ENCODE results near the gene ADA.

DNA sequence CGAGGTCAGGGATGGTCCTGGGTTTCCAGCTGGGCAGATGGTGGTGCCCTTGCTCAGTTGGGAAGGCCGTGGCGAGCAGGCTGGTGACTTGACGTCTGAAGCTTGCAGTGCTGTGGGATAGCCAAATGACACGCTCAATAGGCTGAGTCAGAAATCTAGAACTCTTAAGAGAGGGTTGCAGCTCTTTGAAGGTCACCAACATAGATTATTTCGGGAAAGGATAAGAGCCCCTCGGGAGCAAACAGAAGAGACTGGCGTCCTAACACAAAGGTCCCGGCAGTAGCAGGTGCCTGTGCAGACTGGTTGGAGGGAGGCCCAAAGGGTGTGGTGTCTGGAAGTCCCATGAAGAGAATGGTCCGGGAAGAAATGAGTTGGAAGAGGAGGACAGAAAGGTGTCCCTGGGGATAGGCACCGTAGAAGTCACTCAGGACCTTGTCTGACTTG lies 50.7 kb downstream of the ADA start:
- TF ChIP-seq, protein P1, sequence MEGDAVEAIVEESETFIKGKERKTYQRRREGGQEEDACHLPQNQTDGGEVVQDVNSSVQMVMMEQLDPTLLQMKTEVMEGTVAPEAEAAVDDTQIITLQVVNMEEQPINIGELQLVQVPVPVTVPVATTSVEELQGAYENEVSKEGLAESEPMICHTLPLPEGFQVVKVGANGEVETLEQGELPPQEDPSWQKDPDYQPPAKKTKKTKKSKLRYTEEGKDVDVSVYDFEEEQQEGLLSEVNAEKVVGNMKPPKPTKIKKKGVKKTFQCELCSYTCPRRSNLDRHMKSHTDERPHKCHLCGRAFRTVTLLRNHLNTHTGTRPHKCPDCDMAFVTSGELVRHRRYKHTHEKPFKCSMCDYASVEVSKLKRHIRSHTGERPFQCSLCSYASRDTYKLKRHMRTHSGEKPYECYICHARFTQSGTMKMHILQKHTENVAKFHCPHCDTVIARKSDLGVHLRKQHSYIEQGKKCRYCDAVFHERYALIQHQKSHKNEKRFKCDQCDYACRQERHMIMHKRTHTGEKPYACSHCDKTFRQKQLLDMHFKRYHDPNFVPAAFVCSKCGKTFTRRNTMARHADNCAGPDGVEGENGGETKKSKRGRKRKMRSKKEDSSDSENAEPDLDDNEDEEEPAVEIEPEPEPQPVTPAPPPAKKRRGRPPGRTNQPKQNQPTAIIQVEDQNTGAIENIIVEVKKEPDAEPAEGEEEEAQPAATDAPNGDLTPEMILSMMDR (IDR thresholded peaks at IDR 0.05), result no peak
- TF ChIP-seq POLR2A (IDR thresholded peaks at IDR 0.05), result no peak
